HEK293 (cell line): ENCODE results near the gene GLCE.

Experiments
- BCL11A ChIP-seq: fragments of 450-650 bp; formaldehyde crosslinking; IDR thresholded peaks from 2 replicates; pipeline ENCODE4 v1.5.1; 2016; ENCODE audit warnings: low read depth, missing biosample characterization, missing genetic modification characterization
- FEZF1 ChIP-seq: fragments of 450-650 bp; formaldehyde crosslinking; IDR thresholded peaks from 2 replicates; pipeline ENCODE4 v1.5.1; 2016; ENCODE audit warnings: missing biosample characterization, missing genetic modification characterization
- IKZF3 ChIP-seq: fragments of 450-650 bp; IDR thresholded peaks from 2 replicates; pipeline ENCODE4 v1.5.0; 2018; ENCODE audit warnings: missing biosample characterization, mild to moderate bottlenecking, missing genetic modification characterization, moderate library complexity
- OVOL3 ChIP-seq: fragments of 450-650 bp; formaldehyde crosslinking; IDR thresholded peaks from 2 replicates; pipeline ENCODE4 v1.5.1; 2016; ENCODE audit warnings: missing biosample characterization, missing genetic modification characterization
- SCRT2 ChIP-seq: fragments of 450-650 bp; formaldehyde crosslinking; IDR thresholded peaks from 2 replicates; pipeline ENCODE4 v1.5.1; 2016; ENCODE audit warnings: missing biosample characterization, missing genetic modification characterization
- ZFHX2 ChIP-seq: fragments of 450-650 bp; formaldehyde crosslinking; conservative IDR thresholded peaks from 2 replicates; pipeline ENCODE4 v1.5.1; 2016; ENCODE audit warnings: missing biosample characterization, missing genetic modification characterization
- ZNF174 ChIP-seq: fragments of 450-650 bp; formaldehyde crosslinking; IDR thresholded peaks from 2 replicates; pipeline ENCODE4 v1.5.0; 2017; ENCODE audit warnings: missing biosample characterization, mild to moderate bottlenecking, missing genetic modification characterization
- ZNF184 ChIP-seq: fragments of 450-650 bp; IDR thresholded peaks from 2 replicates; pipeline ENCODE4 v1.5.1; 2018; ENCODE audit warnings: missing biosample characterization, mild to moderate bottlenecking, missing genetic modification characterization
- ZNF223 ChIP-seq: fragments of 450-650 bp; formaldehyde crosslinking; IDR thresholded peaks from 2 replicates; pipeline ENCODE4 v1.5.1; 2016; ENCODE audit warnings: missing biosample characterization, missing genetic modification characterization
- ZNF239 ChIP-seq: fragments of 450-650 bp; formaldehyde crosslinking; IDR thresholded peaks from 2 replicates; pipeline ENCODE4 v1.5.1; 2016; ENCODE audit warnings: missing biosample characterization, missing genetic modification characterization
- ZNF274 ChIP-seq, 2 experiments: fragments of 200-500 bp in 1 of 2; fragments of 450-650 bp in 1 of 2; sonication (Bioruptor generic) in 1 of 2; formaldehyde crosslinking in 1 of 2; IDR thresholded peaks; 2 replicates each; pipeline versions ENCODE4 v1.5.1 to v1.6.1; 2014 to 2016; ENCODE audit warnings: borderline replicate concordance in 1 of 2, inconsistent platforms in 1 of 2, low read length in 1 of 2, missing biosample characterization in 1 of 2, missing genetic modification characterization in 1 of 2
- ZNF354C ChIP-seq: fragments of 450-650 bp; formaldehyde crosslinking; IDR thresholded peaks from 2 replicates; pipeline ENCODE4 v1.5.1; 2016; ENCODE audit warnings: missing biosample characterization, missing genetic modification characterization, low read depth, borderline replicate concordance
- ZNF48 ChIP-seq: fragments of 450-650 bp; formaldehyde crosslinking; IDR thresholded peaks from 2 replicates; pipeline ENCODE4 v1.5.1; 2016; ENCODE audit warnings: missing biosample characterization, missing genetic modification characterization
- ZNF558 ChIP-seq: fragments of 450-650 bp; formaldehyde crosslinking; IDR thresholded peaks from 2 replicates; pipeline ENCODE4 v1.5.1; 2016; ENCODE audit warnings: missing biosample characterization, missing genetic modification characterization
- ZNF623 ChIP-seq: fragments of 450-650 bp; formaldehyde crosslinking; IDR thresholded peaks from 2 replicates; pipeline ENCODE4 v1.5.1; 2016; ENCODE audit warnings: missing biosample characterization, missing genetic modification characterization
- ZNF624 ChIP-seq: fragments of 450-650 bp; formaldehyde crosslinking; IDR thresholded peaks from 2 replicates; pipeline ENCODE4 v1.5.1; 2017; ENCODE audit warnings: missing biosample characterization, missing genetic modification characterization
- ZNF664 ChIP-seq: fragments of 450-650 bp; formaldehyde crosslinking; IDR thresholded peaks from 2 replicates; pipeline ENCODE4 v1.5.1; 2016; ENCODE audit warnings: missing biosample characterization, missing genetic modification characterization
- TF ChIP-seq, protein P1 (sequence below): fragments of 450-650 bp; formaldehyde crosslinking; IDR thresholded peaks from 2 replicates; pipeline ENCODE4; 2016; ENCODE audit warnings: missing biosample characterization, missing genetic modification characterization
- TF ChIP-seq, protein P2 (sequence below): fragments of 450-650 bp; formaldehyde crosslinking; IDR thresholded peaks from 2 replicates; pipeline ENCODE4 v1.5.1; 2017; ENCODE audit warnings: missing biosample characterization, missing genetic modification characterization
- TF ChIP-seq, protein P3 (sequence below): fragments of 450-650 bp; formaldehyde crosslinking; IDR thresholded peaks from 2 replicates; pipeline ENCODE4 v1.5.1; 2016; ENCODE audit warnings: missing biosample characterization, missing genetic modification characterization
- TF ChIP-seq, protein P4 (sequence below): fragments of 450-650 bp; formaldehyde crosslinking; IDR thresholded peaks from 2 replicates; pipeline ENCODE4 v1.5.1; 2017; ENCODE audit warnings: missing biosample characterization, missing genetic modification characterization
- TF ChIP-seq, protein P5 (sequence below): fragments of 450-650 bp; formaldehyde crosslinking; IDR thresholded peaks from 2 replicates; pipeline ENCODE4 v1.5.1; 2016; ENCODE audit warnings: missing biosample characterization, missing genetic modification characterization, low read depth
- TF ChIP-seq, protein P6 (sequence below): fragments of 450-650 bp; formaldehyde crosslinking; IDR thresholded peaks from 2 replicates; pipeline ENCODE4 v1.5.1; 2016; ENCODE audit warnings: missing biosample characterization, missing genetic modification characterization
- TF ChIP-seq, protein P7 (sequence below): fragments of 450-650 bp; formaldehyde crosslinking; optimal IDR thresholded peaks from 2 replicates; pipeline ENCODE3; 2016; ENCODE audit warnings: missing biosample characterization, mild to moderate bottlenecking, missing genetic modification characterization
- TF ChIP-seq, protein P8 (sequence below): fragments of 450-650 bp; formaldehyde crosslinking; IDR thresholded peaks from 2 replicates; pipeline ENCODE4 v1.5.1; 2016; ENCODE audit warnings: missing biosample characterization, missing genetic modification characterization

Gene GLCE

DNA sequence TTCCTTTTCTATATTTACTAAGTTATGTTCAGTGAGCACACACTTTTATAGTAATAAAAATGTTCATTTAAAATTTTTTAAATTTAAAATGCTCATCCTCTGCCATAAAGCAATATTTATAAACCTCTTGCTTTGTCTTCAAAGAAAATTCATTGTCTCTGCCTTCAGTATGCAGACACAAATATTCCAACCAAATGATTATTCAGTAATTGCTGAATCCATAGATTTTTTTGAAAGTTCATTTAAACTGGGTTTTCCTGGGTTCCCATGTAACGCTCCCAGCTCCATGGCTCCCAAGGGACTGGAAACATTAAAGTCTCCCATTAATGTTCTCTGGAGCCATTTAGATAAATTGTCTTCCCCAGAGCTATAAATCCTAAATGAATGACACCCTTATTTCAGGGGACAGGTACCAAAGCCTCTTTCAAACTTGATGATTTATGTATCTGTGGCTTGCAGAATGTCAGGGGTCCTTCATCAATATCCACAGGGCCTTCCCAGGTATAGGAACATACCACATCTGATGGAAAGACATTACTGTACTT, 15.2 kb upstream of the GLCE start (continued):
- no peak for TF ChIP-seq ZNF239 (tag by site-specific recombination)
- 0 out of 2 replicates have a peak, but pooled peaks have one; percentile 44 for TF ChIP-seq BCL11A (tag by site-specific recombination)
- TF ChIP-seq, protein P1, sequence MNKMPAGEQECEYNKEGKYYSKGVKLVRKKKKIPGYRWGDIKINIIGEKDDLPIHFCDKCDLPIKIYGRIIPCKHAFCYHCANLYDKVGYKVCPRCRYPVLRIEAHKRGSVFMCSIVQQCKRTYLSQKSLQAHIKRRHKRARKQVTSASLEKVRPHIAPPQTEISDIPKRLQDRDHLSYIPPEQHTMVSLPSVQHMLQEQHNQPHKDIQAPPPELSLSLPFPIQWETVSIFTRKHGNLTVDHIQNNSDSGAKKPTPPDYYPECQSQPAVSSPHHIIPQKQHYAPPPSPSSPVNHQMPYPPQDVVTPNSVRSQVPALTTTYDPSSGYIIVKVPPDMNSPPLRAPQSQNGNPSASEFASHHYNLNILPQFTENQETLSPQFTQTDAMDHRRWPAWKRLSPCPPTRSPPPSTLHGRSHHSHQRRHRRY (tag by site-specific recombination) = no peak
- TF ChIP-seq, protein P2, sequence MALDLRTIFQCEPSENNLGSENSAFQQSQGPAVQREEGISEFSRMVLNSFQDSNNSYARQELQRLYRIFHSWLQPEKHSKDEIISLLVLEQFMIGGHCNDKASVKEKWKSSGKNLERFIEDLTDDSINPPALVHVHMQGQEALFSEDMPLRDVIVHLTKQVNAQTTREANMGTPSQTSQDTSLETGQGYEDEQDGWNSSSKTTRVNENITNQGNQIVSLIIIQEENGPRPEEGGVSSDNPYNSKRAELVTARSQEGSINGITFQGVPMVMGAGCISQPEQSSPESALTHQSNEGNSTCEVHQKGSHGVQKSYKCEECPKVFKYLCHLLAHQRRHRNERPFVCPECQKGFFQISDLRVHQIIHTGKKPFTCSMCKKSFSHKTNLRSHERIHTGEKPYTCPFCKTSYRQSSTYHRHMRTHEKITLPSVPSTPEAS (tag by site-specific recombination) = no peak
- no peak for TF ChIP-seq ZNF623 (tag by site-specific recombination)
- TF ChIP-seq, protein P3, sequence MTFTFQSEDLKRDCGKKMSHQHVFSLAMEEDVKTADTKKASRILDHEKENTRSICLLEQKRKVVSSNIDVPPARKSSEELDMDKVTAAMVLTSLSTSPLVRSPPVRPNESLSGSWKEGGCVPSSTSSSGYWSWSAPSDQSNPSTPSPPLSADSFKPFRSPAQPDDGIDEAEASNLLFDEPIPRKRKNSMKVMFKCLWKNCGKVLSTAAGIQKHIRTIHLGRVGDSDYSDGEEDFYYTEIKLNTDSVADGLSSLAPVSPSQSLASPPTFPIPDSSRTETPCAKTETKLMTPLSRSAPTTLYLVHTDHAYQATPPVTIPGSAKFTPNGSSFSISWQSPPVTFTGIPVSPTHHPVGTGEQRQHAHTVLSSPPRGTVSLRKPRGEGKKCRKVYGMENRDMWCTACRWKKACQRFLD (tag by site-specific recombination) = no peak
- no peak for TF ChIP-seq ZNF223 (tag by site-specific recombination)
- TF ChIP-seq, protein P4, sequence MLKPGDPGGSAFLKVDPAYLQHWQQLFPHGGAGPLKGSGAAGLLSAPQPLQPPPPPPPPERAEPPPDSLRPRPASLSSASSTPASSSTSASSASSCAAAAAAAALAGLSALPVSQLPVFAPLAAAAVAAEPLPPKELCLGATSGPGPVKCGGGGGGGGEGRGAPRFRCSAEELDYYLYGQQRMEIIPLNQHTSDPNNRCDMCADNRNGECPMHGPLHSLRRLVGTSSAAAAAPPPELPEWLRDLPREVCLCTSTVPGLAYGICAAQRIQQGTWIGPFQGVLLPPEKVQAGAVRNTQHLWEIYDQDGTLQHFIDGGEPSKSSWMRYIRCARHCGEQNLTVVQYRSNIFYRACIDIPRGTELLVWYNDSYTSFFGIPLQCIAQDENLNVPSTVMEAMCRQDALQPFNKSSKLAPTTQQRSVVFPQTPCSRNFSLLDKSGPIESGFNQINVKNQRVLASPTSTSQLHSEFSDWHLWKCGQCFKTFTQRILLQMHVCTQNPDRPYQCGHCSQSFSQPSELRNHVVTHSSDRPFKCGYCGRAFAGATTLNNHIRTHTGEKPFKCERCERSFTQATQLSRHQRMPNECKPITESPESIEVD (tag by site-specific recombination) = peak; percentile 69
- TF ChIP-seq ZFHX2 (tag by site-specific recombination) = no peak
- TF ChIP-seq ZNF354C = no peak
- TF ChIP-seq IKZF3 (tag by site-specific recombination) = peak; percentile 73
- TF ChIP-seq ZNF664 (tag by site-specific recombination) = peak; percentile 99
- 0 out of 2 replicates have a peak, but pooled peaks have one; percentile 26 for TF ChIP-seq OVOL3 (tag by site-specific recombination)
- no peak for TF ChIP-seq ZNF174
- TF ChIP-seq ZNF274 (IDR thresholded peaks at IDR 0.05; ENCODE audit: low read length) = no peak
- no peak for TF ChIP-seq ZNF274 (tag by site-specific recombination; IDR thresholded peaks at IDR 0.05; ENCODE audit: borderline replicate concordance)
- no peak for TF ChIP-seq ZNF624 (tag by site-specific recombination)
- TF ChIP-seq, protein P5, sequence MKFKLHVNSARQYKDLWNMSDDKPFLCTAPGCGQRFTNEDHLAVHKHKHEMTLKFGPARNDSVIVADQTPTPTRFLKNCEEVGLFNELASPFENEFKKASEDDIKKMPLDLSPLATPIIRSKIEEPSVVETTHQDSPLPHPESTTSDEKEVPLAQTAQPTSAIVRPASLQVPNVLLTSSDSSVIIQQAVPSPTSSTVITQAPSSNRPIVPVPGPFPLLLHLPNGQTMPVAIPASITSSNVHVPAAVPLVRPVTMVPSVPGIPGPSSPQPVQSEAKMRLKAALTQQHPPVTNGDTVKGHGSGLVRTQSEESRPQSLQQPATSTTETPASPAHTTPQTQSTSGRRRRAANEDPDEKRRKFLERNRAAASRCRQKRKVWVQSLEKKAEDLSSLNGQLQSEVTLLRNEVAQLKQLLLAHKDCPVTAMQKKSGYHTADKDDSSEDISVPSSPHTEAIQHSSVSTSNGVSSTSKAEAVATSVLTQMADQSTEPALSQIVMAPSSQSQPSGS = no peak
- no peak for TF ChIP-seq SCRT2 (tag by site-specific recombination)
- no peak for TF ChIP-seq ZNF48 (tag by site-specific recombination)
- TF ChIP-seq ZNF184 = 0 out of 2 replicates have a peak, but pooled peaks have one; percentile 28
- TF ChIP-seq, protein P6, sequence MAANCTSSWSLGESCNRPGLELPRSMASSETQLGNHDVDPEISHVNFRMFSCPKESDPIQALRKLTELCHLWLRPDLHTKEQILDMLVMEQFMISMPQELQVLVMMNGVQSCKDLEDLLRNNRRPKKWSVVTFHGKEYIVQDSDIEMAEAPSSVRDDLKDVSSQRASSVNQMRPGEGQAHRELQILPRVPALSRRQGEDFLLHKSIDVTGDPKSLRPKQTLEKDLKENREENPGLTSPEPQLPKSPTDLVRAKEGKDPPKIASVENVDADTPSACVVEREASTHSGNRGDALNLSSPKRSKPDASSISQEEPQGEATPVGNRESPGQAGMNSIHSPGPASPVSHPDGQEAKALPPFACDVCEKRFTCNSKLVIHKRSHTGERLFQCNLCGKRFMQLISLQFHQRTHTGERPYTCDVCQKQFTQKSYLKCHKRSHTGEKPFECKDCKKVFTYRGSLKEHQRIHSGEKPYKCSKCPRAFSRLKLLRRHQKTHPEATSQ (tag by site-specific recombination) = no peak
- TF ChIP-seq, protein P7, sequence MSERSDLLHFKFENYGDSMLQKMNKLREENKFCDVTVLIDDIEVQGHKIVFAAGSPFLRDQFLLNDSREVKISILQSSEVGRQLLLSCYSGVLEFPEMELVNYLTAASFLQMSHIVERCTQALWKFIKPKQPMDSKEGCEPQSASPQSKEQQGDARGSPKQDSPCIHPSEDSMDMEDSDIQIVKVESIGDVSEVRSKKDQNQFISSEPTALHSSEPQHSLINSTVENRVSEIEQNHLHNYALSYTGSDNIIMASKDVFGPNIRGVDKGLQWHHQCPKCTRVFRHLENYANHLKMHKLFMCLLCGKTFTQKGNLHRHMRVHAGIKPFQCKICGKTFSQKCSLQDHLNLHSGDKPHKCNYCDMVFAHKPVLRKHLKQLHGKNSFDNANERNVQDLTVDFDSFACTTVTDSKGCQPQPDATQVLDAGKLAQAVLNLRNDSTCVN (tag by site-specific recombination) = no peak
- no peak for TF ChIP-seq FEZF1
- no peak for TF ChIP-seq ZNF558 (tag by site-specific recombination)
- TF ChIP-seq, protein P8, sequence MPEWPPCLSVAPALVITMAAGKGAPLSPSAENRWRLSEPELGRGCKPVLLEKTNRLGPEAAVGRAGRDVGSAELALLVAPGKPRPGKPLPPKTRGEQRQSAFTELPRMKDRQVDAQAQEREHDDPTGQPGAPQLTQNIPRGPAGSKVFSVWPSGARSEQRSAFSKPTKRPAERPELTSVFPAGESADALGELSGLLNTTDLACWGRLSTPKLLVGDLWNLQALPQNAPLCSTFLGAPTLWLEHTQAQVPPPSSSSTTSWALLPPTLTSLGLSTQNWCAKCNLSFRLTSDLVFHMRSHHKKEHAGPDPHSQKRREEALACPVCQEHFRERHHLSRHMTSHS (tag by site-specific recombination) = no peak
